ENCODE results near the gene MCC. TPM values are rescaled to one million over a fixed set of nuclear protein-coding genes. Genes with fewer than 3 reads are reported as not detected.

MCC gene
- total RNA-seq, 1 experiment from 2014 or later, result 7.6 TPM

- no peak overlapping the region for H3K9ac ChIP-seq (ENCODE audit: extremely low read depth, insufficient read length, low read length)
- no peak for TF ChIP-seq CTCF (conservative IDR thresholded peaks at IDR 0.05)
- no peak overlapping the region for H4K8ac ChIP-seq (replicated peaks; ENCODE audit: insufficient read length, low read depth, low read length)
- Mint-ChIP-seq H3K9me3 (peaks cover 16 to 19% of the 10 kb centered on the region in 2 experiments), H3K4me3 (no peak overlapping the region), H3K27me3 (ENCODE audit: low read depth) (no peaks in the 10 kb centered on the region), H3K36me3 (ENCODE audit: insufficient read depth in 1 of 3, low read depth in 3 of 3) (peaks cover 10 to 27% (median 24%) of the 10 kb centered on the region in 3 experiments), H3K4me1 (0 out of 4 replicates have a peak, but pooled peaks cover 0 to 6% of the 10 kb centered on the region in 2 experiments), H3K27ac (no peak overlapping the region)
- H3K23me2 ChIP-seq (ENCODE audit: insufficient read length, low read depth, low read length, poor library complexity, severe bottlenecking), result peaks cover 4% of the 10 kb centered on the region
- H2AK5ac ChIP-seq (ENCODE audit: insufficient read length, low read length), result no peak overlapping the region
- no peak overlapping the region for H2BK20ac ChIP-seq (ENCODE audit: low read depth, low read length, poor library complexity, severe bottlenecking)
- no peak overlapping the region for H3K27ac ChIP-seq (ENCODE audit: insufficient read length, low read depth, low read length)
- no peak overlapping the region for H3K18ac ChIP-seq (ENCODE audit: insufficient read length, low read depth, low read length)
- no peak overlapping the region for H2AFZ ChIP-seq (ENCODE audit: low read length)
- no peaks in the 10 kb centered on the region for H4K20me1 ChIP-seq (ENCODE audit: control insufficient read depth, insufficient read depth, insufficient read length)
- H3K4me2 ChIP-seq (ENCODE audit: insufficient read depth, insufficient read length, low read length), result no peak overlapping the region
- H3K9me3 ChIP-seq (ENCODE audit: control insufficient read depth, low read depth, low read length), result no peaks in the 10 kb centered on the region
- H2BK120ac ChIP-seq (ENCODE audit: low read depth, low read length, poor library complexity, severe bottlenecking), result no peak overlapping the region
- no peaks in the 10 kb centered on the region for H3K79me1 ChIP-seq (ENCODE audit: insufficient read depth, low read depth, low read length, poor library complexity, severe bottlenecking)
- H3K27me3 ChIP-seq (ENCODE audit: insufficient read depth, low read length), result no peaks in the 10 kb centered on the region
- H3K4ac ChIP-seq (ENCODE audit: low read depth, low read length), result no peak overlapping the region
- no peak overlapping the region for H2BK15ac ChIP-seq (ENCODE audit: low read depth, low read length)
- H2BK12ac ChIP-seq (ENCODE audit: insufficient read length, low read depth, low read length), result no peak overlapping the region
- no peak overlapping the region for H3K56ac ChIP-seq (ENCODE audit: insufficient read length, low read depth, low read length)
- no peak overlapping the region for H3T11ph ChIP-seq (ENCODE audit: low read length)
- no peak overlapping the region for H4K5ac ChIP-seq (ENCODE audit: insufficient read length, low read depth, low read length)
- no peak for DNase-seq
- H3K14ac ChIP-seq (ENCODE audit: insufficient read depth, low read length), result no peak overlapping the region
- no peak overlapping the region for H2BK5ac ChIP-seq (ENCODE audit: insufficient read length, low read length)
- no peaks in the 10 kb centered on the region for H3K79me2 ChIP-seq (ENCODE audit: insufficient read depth, low read length)
- H3K4me1 ChIP-seq (ENCODE audit: insufficient read depth, low read length), result no peaks in the 10 kb centered on the region
- no peak overlapping the region for H3K23ac ChIP-seq (ENCODE audit: insufficient read length, low read depth, low read length)
- H4K91ac ChIP-seq (ENCODE audit: insufficient read length, low read depth, low read length), result no peak overlapping the region
- WGBS (ENCODE audit: extremely low coverage, insufficient read length, low lambda C conversion rate), result no CpG with 5 or more reads among the region's 8 CpGs
These were observed 373.2 kb downstream of the MCC start for GRCh38 chr5:113115061-113115460.

Data from H9 (cell line).